ENCODE measurements around the gene DACT2.

DNA sequence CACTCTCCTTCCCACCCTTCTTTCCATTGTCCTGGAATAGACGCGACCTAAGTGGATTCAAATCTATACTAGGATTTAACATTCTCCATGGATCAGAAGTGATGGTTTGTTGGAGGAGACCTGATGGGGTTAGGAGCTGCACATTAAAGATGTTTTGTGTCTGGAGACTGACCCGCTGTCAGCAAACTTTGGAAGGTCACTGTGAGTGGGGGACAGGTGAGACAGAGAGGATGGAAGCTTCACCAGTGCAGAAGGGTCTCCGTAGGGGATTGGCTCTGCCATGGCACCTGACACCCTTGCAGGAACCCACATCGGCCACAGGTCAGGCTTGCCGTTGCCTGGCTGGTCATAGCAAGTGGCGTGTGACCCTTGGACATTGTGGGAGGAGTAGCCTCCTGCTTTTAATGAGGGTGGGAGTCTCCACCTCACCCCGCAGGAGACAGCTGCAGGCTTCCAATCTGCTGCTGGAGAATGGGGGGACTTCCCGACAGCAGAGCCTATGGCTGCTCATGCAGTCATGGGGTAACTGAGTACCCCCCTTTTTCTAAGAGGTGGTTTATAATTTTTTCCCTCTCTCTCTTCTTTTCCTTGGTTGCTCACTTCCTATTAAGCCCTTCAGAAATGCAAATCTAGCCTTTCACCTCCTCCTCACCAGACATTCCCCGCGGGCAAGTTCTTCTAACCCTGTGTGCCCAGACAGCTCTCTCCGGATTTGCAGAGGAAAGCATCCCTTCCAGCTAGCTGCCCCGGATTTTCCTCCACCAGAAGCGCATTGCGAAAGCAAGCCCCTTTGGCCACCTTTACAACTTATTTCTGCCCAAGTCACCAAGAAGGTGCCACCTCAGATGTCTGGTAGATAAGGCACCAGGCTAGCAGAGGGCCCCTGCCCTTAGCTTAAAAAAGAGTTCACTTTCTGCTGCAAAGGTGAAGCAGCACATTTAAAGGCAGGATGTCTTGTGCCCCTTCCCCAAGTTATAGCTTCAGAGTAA lies 53.5 kb downstream of the DACT2 start:
- TF ChIP-seq, protein P1, sequence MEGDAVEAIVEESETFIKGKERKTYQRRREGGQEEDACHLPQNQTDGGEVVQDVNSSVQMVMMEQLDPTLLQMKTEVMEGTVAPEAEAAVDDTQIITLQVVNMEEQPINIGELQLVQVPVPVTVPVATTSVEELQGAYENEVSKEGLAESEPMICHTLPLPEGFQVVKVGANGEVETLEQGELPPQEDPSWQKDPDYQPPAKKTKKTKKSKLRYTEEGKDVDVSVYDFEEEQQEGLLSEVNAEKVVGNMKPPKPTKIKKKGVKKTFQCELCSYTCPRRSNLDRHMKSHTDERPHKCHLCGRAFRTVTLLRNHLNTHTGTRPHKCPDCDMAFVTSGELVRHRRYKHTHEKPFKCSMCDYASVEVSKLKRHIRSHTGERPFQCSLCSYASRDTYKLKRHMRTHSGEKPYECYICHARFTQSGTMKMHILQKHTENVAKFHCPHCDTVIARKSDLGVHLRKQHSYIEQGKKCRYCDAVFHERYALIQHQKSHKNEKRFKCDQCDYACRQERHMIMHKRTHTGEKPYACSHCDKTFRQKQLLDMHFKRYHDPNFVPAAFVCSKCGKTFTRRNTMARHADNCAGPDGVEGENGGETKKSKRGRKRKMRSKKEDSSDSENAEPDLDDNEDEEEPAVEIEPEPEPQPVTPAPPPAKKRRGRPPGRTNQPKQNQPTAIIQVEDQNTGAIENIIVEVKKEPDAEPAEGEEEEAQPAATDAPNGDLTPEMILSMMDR (IDR thresholded peaks at IDR 0.05 in 8 of 11, conservative IDR thresholded peaks at IDR 0.05 in 3 of 11): no peak
- no peak for TF ChIP-seq POLR2A (IDR thresholded peaks at IDR 0.05)

All from spleen (tissue), 7 donors.